ENCODE results near the gene UBE2D2.

UBE2D2 gene

GRCh38 chr5:139569270-139569955 is 8.3 kb downstream of the UBE2D2 start:
- no peak for TF ChIP-seq CTCF (IDR thresholded peaks at IDR 0.05)

- TF ChIP-seq CTCF (IDR thresholded peaks at IDR 0.05), result no peak
These were observed 10.4 kb downstream of the UBE2D2 start for GRCh38 chr5:139571543-139571942.

- TF ChIP-seq CTCF (IDR thresholded peaks at IDR 0.05), result no peak
These were observed 10.8 kb downstream of the UBE2D2 start for GRCh38 chr5:139571966-139572365.

GRCh38 chr5:139574641-139575312 is 13.6 kb downstream of the UBE2D2 start:
- TF ChIP-seq CTCF (IDR thresholded peaks at IDR 0.05), result peak; percentile 72

- TF ChIP-seq CTCF (IDR thresholded peaks at IDR 0.05), result peak; percentile 8; the same call in 1 of the 2 replicates
These were observed 14.1 kb downstream of the UBE2D2 start for GRCh38 chr5:139575313-139575646.

- no peak for TF ChIP-seq CTCF (IDR thresholded peaks at IDR 0.05)
These were observed 14.6 kb downstream of the UBE2D2 start for GRCh38 chr5:139575751-139576150.

GRCh38 chr5:139577689-139578290 is 16.7 kb downstream of the UBE2D2 start:
- TF ChIP-seq CTCF (IDR thresholded peaks at IDR 0.05), result no peak

All from LNCAP (cell line).